Activated CD8-positive, alpha-beta T cell treated with anti-CD3 and anti-CD28 coated beads for 36 hours (primary cell): ENCODE data around the gene DND1. TPM values are rescaled to one million over a fixed set of nuclear protein-coding genes. Genes with fewer than 3 reads are reported as not detected.

ENCODE experiments used
- ATAC-seq: fragments of 200-7000 bp; cut with Tn5 transposase; one replicate; pipeline ENCODE4 v1.10.0; 2021; ENCODE audit warnings: mild to moderate bottlenecking, moderate library complexity
- CTCF ChIA-PET: fragments of 350-600 bp; sonication (Branson Sonifier 250); formaldehyde crosslinking; loops from one replicate; lab custom pipeline; 2021; ENCODE audit warnings: antibody characterized with exemption; lab: Charles Lee
- POLR2A ChIA-PET: fragments of 350-600 bp; sonication (Branson Sonifier 250); formaldehyde crosslinking; loops from one replicate; lab custom pipeline; 2021; ENCODE audit warnings: antibody characterized with exemption; lab: Charles Lee
- DNase-seq: peaks from one replicate; pipeline ENCODE4 v3.0.0-alpha.2; 2020
- H3K27ac Mint-ChIP-seq: one replicate; pipeline ENCODE4 v1.8.0; 2021; ENCODE audit warnings: mild to moderate bottlenecking, mixed read lengths
- H3K27me3 Mint-ChIP-seq: one replicate; pipeline ENCODE4 v1.8.0; 2021; ENCODE audit warnings: mixed read lengths
- H3K36me3 Mint-ChIP-seq: one replicate; pipeline ENCODE4 v1.8.0; 2021; ENCODE audit warnings: low read depth, mixed read lengths
- H3K4me1 Mint-ChIP-seq: one replicate; pipeline ENCODE4 v1.8.0; 2021; ENCODE audit warnings: low read depth, mixed read lengths
- H3K4me3 Mint-ChIP-seq: one replicate; pipeline ENCODE4 v1.8.0; 2021; ENCODE audit warnings: mild to moderate bottlenecking, moderate library complexity, mixed read lengths
- H3K9me3 Mint-ChIP-seq: one replicate; pipeline ENCODE4 v1.8.0; 2021; ENCODE audit warnings: mixed read lengths
- intact Hi-C: fragments of 100-400 bp; cut with micrococcal nuclease; formaldehyde crosslinking; loops from one replicate; pipeline ENCODE4 v1.10.0; 2022
- total RNA-seq, 2 experiments: library from RNA; stranded (reverse); gene quantifications; one replicate each; pipeline ENCODE4 v1.2.3, GENCODE V29; 2021
- TF ChIP-seq, protein P1 (sequence below): fragments of 200-600 bp; IDR thresholded peaks from one replicate; pipeline ENCODE4 v1.8.0; 2022; ENCODE audit warnings: antibody characterized with exemption, mild to moderate bottlenecking

The DND1 gene
- total RNA-seq, 2 experiments from 2014 or later: 2.9 to 3.2 TPM

DNA sequence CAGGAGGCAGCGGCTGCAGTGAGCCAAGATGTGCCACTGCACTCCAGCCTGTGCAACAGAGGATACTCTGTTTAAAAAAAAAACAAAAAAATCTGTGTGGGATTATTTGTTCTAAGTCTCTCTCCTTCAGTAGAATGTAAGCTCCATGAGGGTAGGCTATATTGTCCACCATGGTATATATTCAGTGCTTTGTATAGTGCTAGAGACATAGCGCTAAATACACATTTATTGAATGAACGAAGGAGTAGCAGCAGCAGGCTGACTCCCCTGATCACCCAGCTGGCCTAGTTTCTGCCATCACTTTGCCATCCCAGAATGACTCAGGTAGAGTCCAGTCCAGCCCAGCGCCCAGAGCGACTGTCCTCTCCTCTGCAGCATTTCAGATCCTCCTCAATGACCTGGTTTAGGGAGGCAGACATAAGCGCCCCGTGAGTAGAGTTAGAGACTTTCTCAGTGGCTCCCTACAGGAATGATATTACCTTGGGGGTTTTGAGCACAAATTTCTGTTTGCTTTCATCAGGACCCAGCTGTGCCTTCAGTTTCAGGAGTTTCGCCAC, 17.1 kb upstream of the DND1 start:
- H3K9me3 Mint-ChIP-seq: no peaks in the 10 kb centered on the region
- peaks cover 34% of the 10 kb centered on the region for H3K4me1 Mint-ChIP-seq
- peak overlapping the region; percentile 97 for H3K27ac Mint-ChIP-seq
- H3K27me3 Mint-ChIP-seq: no peaks in the 10 kb centered on the region
- ChIA-PET CTCF (interaction anchor here (0.7 to 1.7 kb wide), 10 partner anchors 11 to 874 kb away, joined by 3 to 6 read pairs (median 4); partner anchors contain the start of genes IK and NDUFA2), POLR2A (interaction anchor here (0.7 to 4.0 kb wide), 22 partner anchors 11 to 290 kb away, joined by 3 to 29 read pairs (median 4); partner anchors contain the start of genes ANKHD1, EIF4EBP3, IK and NDUFA2)
- ATAC-seq (no peak), DNase-seq (no peak)
- H3K4me3 Mint-ChIP-seq: peak overlapping the region; percentile 99
- intact Hi-C loops: loop anchor here (5.0 kb wide), 1 partner anchor 43 kb away; the partner anchor contains the start of genes IK and NDUFA2
- peaks cover 30% of the 10 kb centered on the region for H3K36me3 Mint-ChIP-seq
- TF ChIP-seq, protein P1, sequence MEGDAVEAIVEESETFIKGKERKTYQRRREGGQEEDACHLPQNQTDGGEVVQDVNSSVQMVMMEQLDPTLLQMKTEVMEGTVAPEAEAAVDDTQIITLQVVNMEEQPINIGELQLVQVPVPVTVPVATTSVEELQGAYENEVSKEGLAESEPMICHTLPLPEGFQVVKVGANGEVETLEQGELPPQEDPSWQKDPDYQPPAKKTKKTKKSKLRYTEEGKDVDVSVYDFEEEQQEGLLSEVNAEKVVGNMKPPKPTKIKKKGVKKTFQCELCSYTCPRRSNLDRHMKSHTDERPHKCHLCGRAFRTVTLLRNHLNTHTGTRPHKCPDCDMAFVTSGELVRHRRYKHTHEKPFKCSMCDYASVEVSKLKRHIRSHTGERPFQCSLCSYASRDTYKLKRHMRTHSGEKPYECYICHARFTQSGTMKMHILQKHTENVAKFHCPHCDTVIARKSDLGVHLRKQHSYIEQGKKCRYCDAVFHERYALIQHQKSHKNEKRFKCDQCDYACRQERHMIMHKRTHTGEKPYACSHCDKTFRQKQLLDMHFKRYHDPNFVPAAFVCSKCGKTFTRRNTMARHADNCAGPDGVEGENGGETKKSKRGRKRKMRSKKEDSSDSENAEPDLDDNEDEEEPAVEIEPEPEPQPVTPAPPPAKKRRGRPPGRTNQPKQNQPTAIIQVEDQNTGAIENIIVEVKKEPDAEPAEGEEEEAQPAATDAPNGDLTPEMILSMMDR: no peak

DNA sequence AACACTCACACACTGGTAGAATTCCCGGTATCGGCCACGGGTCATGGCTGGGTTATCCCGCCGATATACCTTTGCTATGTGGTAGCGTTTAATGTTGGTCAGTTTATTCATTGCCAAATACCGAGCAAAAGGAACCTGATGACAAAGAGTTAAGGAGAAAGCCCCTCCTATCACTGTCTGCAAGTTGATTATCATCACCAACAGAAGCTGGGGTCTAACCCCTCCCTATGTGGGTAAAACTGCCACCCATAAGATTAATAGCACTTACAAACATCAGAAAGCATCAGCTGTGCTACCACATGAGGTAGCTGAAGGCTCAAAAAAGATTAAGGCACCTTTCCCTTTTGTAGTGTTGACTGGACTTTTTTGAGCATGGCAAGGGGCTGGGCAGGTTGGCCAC, 5.6 kb upstream of the DND1 start:
- DNase-seq: no peak
- Mint-ChIP-seq H3K4me1 (peaks cover 2% of the 10 kb centered on the region), H3K27ac (no peak overlapping the region), H3K36me3 (peaks cover 61% of the 10 kb centered on the region), H3K27me3 (no peaks in the 10 kb centered on the region), H3K4me3 (no peak overlapping the region), H3K9me3 (no peaks in the 10 kb centered on the region)
- CTCF ChIA-PET: interaction anchor here (1.2 kb wide), 1 partner anchor 10 kb away, joined by 3 read pairs; no protein-coding TSS in a partner anchor
- TF ChIP-seq, protein P1: no peak
- ATAC-seq: no peak
- POLR2A ChIA-PET: interaction anchor here (0.9 to 4.3 kb wide), 3 partner anchors 8 to 15 kb away, joined by 3 to 23 read pairs (median 17); partner anchors contain the start of genes HARS1, HARS2 and WDR55
- intact Hi-C loops: no loop called here

DNA sequence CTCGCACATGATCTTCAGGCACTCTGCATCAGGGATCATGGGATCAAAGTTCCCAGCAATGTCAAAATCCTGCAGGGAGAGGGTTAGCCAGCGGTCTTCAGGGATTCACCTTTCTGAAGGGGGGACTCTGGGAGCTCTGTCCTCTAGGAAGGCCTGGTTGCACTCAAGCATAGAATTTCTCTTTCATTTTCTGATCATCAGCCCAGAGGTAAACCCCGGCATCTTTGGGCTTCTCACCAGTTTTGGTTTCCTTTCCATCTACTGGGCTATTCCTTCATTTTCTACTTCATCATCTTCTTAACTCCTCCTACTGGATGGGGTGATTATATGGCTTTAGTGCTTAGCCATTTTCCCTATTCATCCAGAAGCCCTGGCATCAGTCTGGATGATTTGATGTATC, 4.6 kb upstream of the DND1 start:
- DNase-seq (no peak), ATAC-seq (no peak)
- TF ChIP-seq, protein P1: no peak
- H3K36me3 Mint-ChIP-seq: peaks cover 58% of the 10 kb centered on the region
- intact Hi-C loops: no loop called here
- H3K27me3 Mint-ChIP-seq: no peaks in the 10 kb centered on the region
- H3K27ac Mint-ChIP-seq: peak overlapping the region; percentile 2
- CTCF ChIA-PET: interaction anchor here (1.3 kb wide), 1 partner anchor 13 kb away, joined by 4 read pairs; the partner anchor contains the start of genes HARS1 and HARS2
- no peaks in the 10 kb centered on the region for H3K9me3 Mint-ChIP-seq
- POLR2A ChIA-PET: interaction anchor here (0.6 to 4.3 kb wide), 5 partner anchors 10 to 30 kb away, joined by 3 to 23 read pairs (median 6); partner anchors contain the start of genes HARS1, HARS2, IK and NDUFA2
- H3K4me1 Mint-ChIP-seq: peaks cover 1% of the 10 kb centered on the region
- no peak overlapping the region for H3K4me3 Mint-ChIP-seq

DNA sequence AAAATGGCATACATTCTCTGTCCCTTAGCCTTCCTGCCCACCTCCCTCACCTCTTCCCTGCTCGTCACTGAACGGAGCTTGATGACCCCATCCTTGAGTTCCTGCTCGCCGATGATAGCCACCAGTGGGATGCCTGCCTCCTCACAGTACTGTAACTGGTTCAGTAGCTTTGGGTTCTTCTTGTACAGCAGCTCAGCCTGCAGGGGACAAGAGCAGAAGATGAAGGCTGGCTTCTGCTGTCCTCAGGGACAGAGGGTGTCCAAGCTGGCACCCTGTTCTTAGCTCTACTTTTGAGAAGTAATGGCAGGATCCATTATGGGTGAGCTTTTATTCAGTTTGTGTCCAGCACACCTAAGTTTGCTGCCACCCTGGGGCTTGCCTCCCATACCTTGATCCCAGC, 1.3 kb upstream of the DND1 start:
- Mint-ChIP-seq H3K9me3 (no peaks in the 10 kb centered on the region), H3K27ac (no peak overlapping the region), H3K4me1 (no peaks in the 10 kb centered on the region), H3K27me3 (no peaks in the 10 kb centered on the region), H3K36me3 (peaks cover 54% of the 10 kb centered on the region), H3K4me3 (no peak overlapping the region)
- no peak for ATAC-seq
- POLR2A ChIA-PET: interaction anchor here (0.7 to 3.2 kb wide), 5 partner anchors 10 to 974 kb away, joined by 3 to 11 read pairs (median 8); partner anchors contain the start of genes HARS1, HARS2, IK and NDUFA2
- CTCF ChIA-PET: no interaction called here
- DNase-seq: no peak
- TF ChIP-seq, protein P1: no peak
- intact Hi-C loops: no loop called here

DNA sequence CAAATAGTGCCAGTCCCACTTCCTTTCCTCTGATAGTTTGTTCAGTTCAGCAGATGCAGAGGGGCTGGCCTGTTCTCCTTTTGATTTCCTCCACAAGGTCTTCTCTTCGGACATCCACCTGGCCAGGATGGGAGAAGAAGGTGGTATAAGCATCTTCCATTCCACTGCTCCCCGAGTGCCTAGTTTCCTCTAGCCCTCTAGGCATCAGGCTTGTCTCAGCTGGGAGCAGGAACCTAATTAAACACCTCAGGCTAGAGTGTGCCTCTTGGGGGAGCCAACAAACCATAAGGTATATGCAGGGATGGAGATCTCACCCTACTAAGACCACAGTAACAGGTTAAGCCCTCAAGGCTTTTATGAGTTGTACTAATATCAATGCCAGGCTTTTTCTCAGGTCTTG, 835 bp upstream of the DND1 start:
- CTCF ChIA-PET: no interaction called here
- POLR2A ChIA-PET: interaction anchor here (1.4 to 3.2 kb wide), 4 partner anchors 9 to 27 kb away, joined by 3 to 11 read pairs (median 9); partner anchors contain the start of genes HARS1, HARS2, IK and NDUFA2
- peak overlapping the region; percentile 37 for H3K27ac Mint-ChIP-seq
- H3K4me3 Mint-ChIP-seq: no peak overlapping the region
- TF ChIP-seq, protein P1: no peak
- no peaks in the 10 kb centered on the region for H3K4me1 Mint-ChIP-seq
- H3K9me3 Mint-ChIP-seq: no peaks in the 10 kb centered on the region
- H3K36me3 Mint-ChIP-seq: peaks cover 54% of the 10 kb centered on the region
- ATAC-seq (no peak), DNase-seq (no peak)
- no peaks in the 10 kb centered on the region for H3K27me3 Mint-ChIP-seq
- intact Hi-C loops: no loop called here
